Measurements from ENCODE around the gene MACO1.
A peak's percentile ranks its signal among the peaks of the same experiment; 100 is the strongest.

The MACO1 gene

DNA sequence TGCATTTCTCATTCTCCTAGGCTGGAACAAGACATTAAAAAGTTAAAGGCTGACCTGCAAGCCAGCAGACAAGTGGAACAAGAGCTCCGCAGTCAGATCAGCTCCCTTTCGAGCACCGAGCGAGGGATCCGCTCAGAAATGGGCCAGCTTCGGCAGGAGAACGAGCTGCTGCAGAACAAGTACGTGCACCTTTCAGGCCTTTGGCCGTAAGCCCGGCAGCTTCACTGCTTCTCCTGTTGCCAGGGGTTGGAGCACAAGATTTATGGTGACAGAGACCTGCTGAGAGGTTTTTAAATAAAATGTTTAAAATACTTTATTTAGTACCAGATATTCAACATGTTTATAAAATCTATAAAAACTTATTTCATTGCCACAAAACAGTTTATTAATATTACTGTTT, 53.4 kb downstream of the MACO1 start:
- Histone ChIP-seq H3K27me3 (ENCODE audit: insufficient read depth, low read length) (no peaks in the 10 kb centered on the region), H4K20me1 (ENCODE audit: insufficient read depth, low read length) (no peaks in the 10 kb centered on the region), H3K4me3 (ENCODE audit: low read depth, low read length, poor library complexity, severe bottlenecking) (no peak overlapping the region), H3F3A (ENCODE audit: insufficient read depth, low read length) (no peaks in the 10 kb centered on the region), H3K9me3 (ENCODE audit: low read length) (no peaks in the 10 kb centered on the region), H3K4me2 (ENCODE audit: low read length) (no peak overlapping the region), H3K9me2 (ENCODE audit: low read depth, low read length) (no peaks in the 10 kb centered on the region), H2AFZ (ENCODE audit: low read length) (no peak overlapping the region), H3K27ac (ENCODE audit: low read depth, low read length, poor library complexity, severe bottlenecking) (no peak overlapping the region), H3K79me2 (ENCODE audit: insufficient read depth, low read length) (no peaks in the 10 kb centered on the region), H3K9ac (ENCODE audit: low read length) (no peak overlapping the region), H3K4me1 (ENCODE audit: insufficient read depth, low read length, severe bottlenecking) (peaks cover 14% of the 10 kb centered on the region), H3K36me3 (ENCODE audit: insufficient read depth, low read length) (peaks cover 30% of the 10 kb centered on the region; the same call in 1 of the 2 replicates)
- no peak for TF ChIP-seq EZH2 (IDR thresholded peaks at IDR 0.05; ENCODE audit: borderline replicate concordance, low read length)
- TF ChIP-seq, protein P1, sequence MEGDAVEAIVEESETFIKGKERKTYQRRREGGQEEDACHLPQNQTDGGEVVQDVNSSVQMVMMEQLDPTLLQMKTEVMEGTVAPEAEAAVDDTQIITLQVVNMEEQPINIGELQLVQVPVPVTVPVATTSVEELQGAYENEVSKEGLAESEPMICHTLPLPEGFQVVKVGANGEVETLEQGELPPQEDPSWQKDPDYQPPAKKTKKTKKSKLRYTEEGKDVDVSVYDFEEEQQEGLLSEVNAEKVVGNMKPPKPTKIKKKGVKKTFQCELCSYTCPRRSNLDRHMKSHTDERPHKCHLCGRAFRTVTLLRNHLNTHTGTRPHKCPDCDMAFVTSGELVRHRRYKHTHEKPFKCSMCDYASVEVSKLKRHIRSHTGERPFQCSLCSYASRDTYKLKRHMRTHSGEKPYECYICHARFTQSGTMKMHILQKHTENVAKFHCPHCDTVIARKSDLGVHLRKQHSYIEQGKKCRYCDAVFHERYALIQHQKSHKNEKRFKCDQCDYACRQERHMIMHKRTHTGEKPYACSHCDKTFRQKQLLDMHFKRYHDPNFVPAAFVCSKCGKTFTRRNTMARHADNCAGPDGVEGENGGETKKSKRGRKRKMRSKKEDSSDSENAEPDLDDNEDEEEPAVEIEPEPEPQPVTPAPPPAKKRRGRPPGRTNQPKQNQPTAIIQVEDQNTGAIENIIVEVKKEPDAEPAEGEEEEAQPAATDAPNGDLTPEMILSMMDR (IDR thresholded peaks at IDR 0.05; ENCODE audit: low read length): no peak

DNA sequence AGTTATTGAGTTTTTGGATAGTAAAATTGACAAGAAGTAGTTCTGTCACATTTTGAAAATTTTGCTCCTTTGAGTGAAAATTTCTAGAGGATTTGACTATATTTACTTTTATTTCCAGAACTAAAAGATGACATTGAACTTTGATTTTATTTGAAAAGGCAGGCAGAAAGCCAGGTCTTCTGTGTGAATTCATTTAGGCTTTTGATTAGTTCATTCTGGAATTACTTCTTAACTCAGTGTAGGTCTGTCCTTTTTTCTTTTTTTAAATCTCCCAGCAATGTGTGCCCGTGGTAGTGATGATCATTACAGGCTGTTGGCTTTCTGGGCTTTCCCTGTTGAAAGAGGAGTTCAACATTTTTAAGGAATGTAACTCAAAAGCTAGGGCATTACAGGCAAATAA, 53.8 kb downstream of the MACO1 start:
- Histone ChIP-seq H3K79me2 (ENCODE audit: insufficient read depth, low read length) (no peaks in the 10 kb centered on the region), H4K20me1 (ENCODE audit: insufficient read depth, low read length) (no peaks in the 10 kb centered on the region), H3K4me1 (ENCODE audit: insufficient read depth, low read length, severe bottlenecking) (peaks cover 14% of the 10 kb centered on the region), H3K27me3 (ENCODE audit: insufficient read depth, low read length) (no peaks in the 10 kb centered on the region), H3K4me3 (ENCODE audit: low read depth, low read length, poor library complexity, severe bottlenecking) (no peak overlapping the region), H3K9me2 (ENCODE audit: low read depth, low read length) (no peaks in the 10 kb centered on the region), H3K9ac (ENCODE audit: low read length) (no peak overlapping the region), H3K27ac (ENCODE audit: low read depth, low read length, poor library complexity, severe bottlenecking) (peak overlapping the region; percentile 51), H3K36me3 (ENCODE audit: insufficient read depth, low read length) (peaks cover 35% of the 10 kb centered on the region; the same call in 1 of the 2 replicates), H3F3A (ENCODE audit: insufficient read depth, low read length) (no peaks in the 10 kb centered on the region), H3K4me2 (ENCODE audit: low read length) (no peak overlapping the region), H3K9me3 (ENCODE audit: low read length) (no peaks in the 10 kb centered on the region), H2AFZ (ENCODE audit: low read length) (no peak overlapping the region)
- no peak for TF ChIP-seq EZH2 (IDR thresholded peaks at IDR 0.05; ENCODE audit: borderline replicate concordance, low read length)
- TF ChIP-seq, protein P1 (IDR thresholded peaks at IDR 0.05; ENCODE audit: low read length): no peak

DNA sequence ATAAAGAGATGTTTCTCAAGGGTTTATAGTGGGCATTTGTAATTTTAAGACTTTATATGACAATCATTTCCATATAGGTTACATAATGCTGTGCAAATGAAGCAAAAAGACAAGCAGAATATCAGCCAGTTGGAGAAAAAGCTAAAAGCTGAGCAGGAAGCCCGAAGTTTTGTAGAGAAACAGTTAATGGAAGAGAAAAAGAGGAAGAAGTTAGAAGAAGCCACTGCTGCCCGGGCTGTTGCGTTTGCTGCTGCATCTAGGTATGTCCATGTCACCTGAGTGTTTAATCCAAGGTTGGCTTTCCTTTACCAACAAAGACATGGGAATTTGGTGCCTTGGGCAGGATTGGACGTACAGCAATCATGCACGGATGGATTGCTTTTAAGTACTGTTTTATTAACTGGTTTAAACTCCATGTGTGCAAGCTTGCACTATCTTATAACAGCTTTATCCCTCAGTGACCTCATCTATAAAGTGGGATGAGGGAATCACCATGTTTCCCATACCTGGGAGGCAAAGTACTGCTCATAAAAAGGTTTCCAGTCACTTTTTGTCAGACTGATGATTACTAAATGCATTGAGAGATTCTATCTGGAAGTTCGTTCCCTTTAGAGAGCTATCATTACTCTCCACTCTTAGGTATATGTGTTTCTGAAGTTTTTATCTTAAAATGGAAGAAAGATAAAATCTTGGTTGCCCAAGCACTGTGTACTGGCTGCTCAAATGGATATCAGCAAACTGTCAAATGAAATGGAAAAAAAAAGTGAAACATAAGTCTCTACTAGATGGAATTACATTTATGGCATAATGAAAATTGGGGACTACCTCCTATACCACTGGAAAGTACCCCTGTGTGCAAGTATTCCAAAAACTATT, 55.1 kb downstream of the MACO1 start:
- H3K27me3 ChIP-seq (ENCODE audit: insufficient read depth, low read length): no peaks in the 10 kb centered on the region
- no peak overlapping the region for H3K4me3 ChIP-seq (ENCODE audit: low read depth, low read length, poor library complexity, severe bottlenecking)
- H3F3A ChIP-seq (ENCODE audit: insufficient read depth, low read length): no peaks in the 10 kb centered on the region
- no peaks in the 10 kb centered on the region for H3K9me2 ChIP-seq (ENCODE audit: low read depth, low read length)
- TF ChIP-seq, protein P1 (IDR thresholded peaks at IDR 0.05; ENCODE audit: low read length): no peak
- TF ChIP-seq EZH2 (IDR thresholded peaks at IDR 0.05; ENCODE audit: borderline replicate concordance, low read length): no peak
- H3K79me2 ChIP-seq (ENCODE audit: insufficient read depth, low read length): no peaks in the 10 kb centered on the region
- peaks cover 45% of the 10 kb centered on the region; the same call in 1 of the 2 replicates for H3K36me3 ChIP-seq (ENCODE audit: insufficient read depth, low read length)
- H3K27ac ChIP-seq (ENCODE audit: low read depth, low read length, poor library complexity, severe bottlenecking): peak overlapping the region; percentile 51
- H3K4me2 ChIP-seq (ENCODE audit: low read length): no peak overlapping the region
- H2AFZ ChIP-seq (ENCODE audit: low read length): no peak overlapping the region
- H3K9me3 ChIP-seq (ENCODE audit: low read length): no peaks in the 10 kb centered on the region
- no peak overlapping the region for H3K9ac ChIP-seq (ENCODE audit: low read length)
- H3K4me1 ChIP-seq (ENCODE audit: insufficient read depth, low read length, severe bottlenecking): peaks cover 14% of the 10 kb centered on the region
- H4K20me1 ChIP-seq (ENCODE audit: insufficient read depth, low read length): no peaks in the 10 kb centered on the region
